Neural progenitor cell (in vitro differentiated cells): ENCODE measurements around the gene MYLK2. TPM values are rescaled to one million over a fixed set of nuclear protein-coding genes. Genes with fewer than 3 reads are reported as not detected.

Experiments
- DNase-seq: peaks from one replicate; pipeline ENCODE4 v3.0.0-alpha.2; 2016; ENCODE audit warnings: low spot score
- H2AFZ ChIP-seq: fragments of 200-600 bp; sonication (generic); replicated peaks from 2 replicates; pipeline ENCODE4 v1.6.1; 2016; ENCODE audit warnings: antibody characterized with exemption
- H3F3A ChIP-seq: fragments of 200-600 bp; sonication (generic); 2 replicates; pipeline ENCODE4 v1.6.1; 2016; ENCODE audit warnings: antibody characterized with exemption, low read depth
- H3K27ac ChIP-seq: fragments of 200-600 bp; sonication (generic); 2 replicates; pipeline ENCODE4 v1.5.1; 2016; ENCODE audit warnings: mild to moderate bottlenecking
- H3K27me3 ChIP-seq: fragments of 200-600 bp; sonication (generic); 2 replicates; pipeline ENCODE4 v1.6.1; 2016; ENCODE audit warnings: mild to moderate bottlenecking, moderate library complexity
- H3K36me3 ChIP-seq: fragments of 200-600 bp; sonication (generic); 2 replicates; pipeline ENCODE4 v1.5.1; 2016
- H3K4me1 ChIP-seq: fragments of 200-600 bp; sonication (generic); 2 replicates; pipeline ENCODE4 v1.6.1; 2016; ENCODE audit warnings: mixed run types
- H3K4me2 ChIP-seq: fragments of 200-600 bp; sonication (generic); 2 replicates; pipeline ENCODE4 v1.6.1; 2016
- H3K4me3 ChIP-seq: fragments of 200-600 bp; sonication (generic); 2 replicates; pipeline ENCODE4 v1.5.1; 2016
- H3K79me2 ChIP-seq: fragments of 200-600 bp; sonication (generic); 2 replicates; pipeline ENCODE4 v1.6.1; 2016; ENCODE audit warnings: low read depth
- H3K9ac ChIP-seq: fragments of 200-600 bp; sonication (generic); 2 replicates; pipeline ENCODE4 v1.6.1; 2016
- H3K9me3 ChIP-seq: fragments of 200-600 bp; sonication (generic); 2 replicates; pipeline ENCODE4 v1.5.1; 2016; ENCODE audit warnings: low read depth
- H4K20me1 ChIP-seq: fragments of 200-600 bp; sonication (generic); 2 replicates; pipeline ENCODE4 v1.6.1; 2016; ENCODE audit warnings: low read depth
- H3K27ac Mint-ChIP-seq: 3 replicates; pipeline ENCODE4 v1.8.0; 2021; ENCODE audit warnings: mixed read lengths
- H3K27me3 Mint-ChIP-seq: 2 replicates; pipeline ENCODE4 v1.8.0; 2022; ENCODE audit warnings: low read depth, mild to moderate bottlenecking, inconsistent platforms, moderate library complexity, mixed read lengths; ENCODE audit not compliant: insufficient read depth
- H3K36me3 Mint-ChIP-seq: 3 replicates; pipeline ENCODE4 v1.8.0; 2021; ENCODE audit warnings: mixed read lengths
- H3K4me1 Mint-ChIP-seq: 3 replicates; pipeline ENCODE4 v1.8.0; 2021; ENCODE audit warnings: mixed read lengths
- H3K4me3 Mint-ChIP-seq: 3 replicates; pipeline ENCODE4 v1.8.0; 2021; ENCODE audit warnings: mild to moderate bottlenecking, moderate library complexity, mixed read lengths
- H3K9me3 Mint-ChIP-seq: 3 replicates; pipeline ENCODE4 v1.8.0; 2020; ENCODE audit warnings: mixed read lengths
- CTCF ChIP-seq: fragments of 200-600 bp; sonication (generic); IDR thresholded peaks from 2 replicates; pipeline ENCODE4 v1.5.1; 2017; ENCODE audit warnings: antibody characterized with exemption, mild to moderate bottlenecking
- EZH2 ChIP-seq: fragments of 200-600 bp; sonication (generic); IDR thresholded peaks from 2 replicates; pipeline ENCODE4 v1.6.1; 2017; ENCODE audit warnings: antibody characterized with exemption, mild to moderate bottlenecking, moderate library complexity
- EZH2phosphoT487 ChIP-seq: fragments of 200-600 bp; sonication (generic); IDR thresholded peaks from 2 replicates; pipeline ENCODE4 v1.6.1; 2017; ENCODE audit warnings: antibody characterized with exemption
- total RNA-seq: library from RNA; depleted of rRNA; stranded (reverse); fragments of >200 nt; gene quantifications from 2 replicates; pipeline ENCODE4 v1.2.3, GENCODE V29; 2015; ENCODE audit warnings: low replicate concordance

MYLK2 gene
- total RNA-seq, 1 donor from 2014 or later, result not detected

- no peaks in the 10 kb centered on the region for H3K9me3 ChIP-seq
- Mint-ChIP-seq H3K4me1 (peaks cover 5% of the 10 kb centered on the region), H3K27me3 (no peaks in the 10 kb centered on the region), H3K27ac (no peak overlapping the region), H3K36me3 (peaks cover 31% of the 10 kb centered on the region), H3K9me3 (no peaks in the 10 kb centered on the region), H3K4me3 (no peak overlapping the region)
- TF ChIP-seq EZH2phosphoT487 (no peak), EZH2 (no peak), CTCF (no peak)
- no peaks in the 10 kb centered on the region for H3K79me2 ChIP-seq
- no peak overlapping the region for H2AFZ ChIP-seq
- peak overlapping the region; percentile 1 for H3K27ac ChIP-seq
- no peaks in the 10 kb centered on the region for H3K27me3 ChIP-seq
- no peak for DNase-seq
- H3K4me2 ChIP-seq, result no peak overlapping the region
- H3K4me3 ChIP-seq, result no peak overlapping the region
- H3F3A ChIP-seq, result peaks cover 8% of the 10 kb centered on the region
- peaks cover 14% of the 10 kb centered on the region for H3K36me3 ChIP-seq
- H4K20me1 ChIP-seq, result no peaks in the 10 kb centered on the region
- H3K4me1 ChIP-seq, result no peaks in the 10 kb centered on the region
- H3K9ac ChIP-seq, result no peak overlapping the region
Measured at GRCh38 chr20:31803552-31804291, 15.4 kb upstream of the MYLK2 start.

GRCh38 chr20:31806564-31807355, 12.4 kb upstream of the MYLK2 start:
- H3K36me3 Mint-ChIP-seq, result peaks cover 15% of the 10 kb centered on the region
- H3K27me3 Mint-ChIP-seq, result no peaks in the 10 kb centered on the region
- no peaks in the 10 kb centered on the region for H3K9me3 Mint-ChIP-seq
- H3K9me3 ChIP-seq, result no peaks in the 10 kb centered on the region
- H3K9ac ChIP-seq, result no peak overlapping the region
- no peak overlapping the region for H2AFZ ChIP-seq
- DNase-seq, result no peak
- H3K4me1 Mint-ChIP-seq, result peaks cover 20% of the 10 kb centered on the region
- no peak overlapping the region for H3K27ac ChIP-seq
- no peak overlapping the region for H3K27ac Mint-ChIP-seq
- TF ChIP-seq CTCF (no peak), EZH2 (no peak), EZH2phosphoT487 (no peak)
- H3K4me3 Mint-ChIP-seq, result no peak overlapping the region
- peaks cover 8% of the 10 kb centered on the region for H3F3A ChIP-seq
- no peak overlapping the region for H3K4me3 ChIP-seq
- no peak overlapping the region for H3K4me2 ChIP-seq
- H3K36me3 ChIP-seq, result no peaks in the 10 kb centered on the region
- H3K4me1 ChIP-seq, result no peaks in the 10 kb centered on the region
- H3K79me2 ChIP-seq, result no peaks in the 10 kb centered on the region
- H3K27me3 ChIP-seq, result no peaks in the 10 kb centered on the region
- no peaks in the 10 kb centered on the region for H4K20me1 ChIP-seq

GRCh38 chr20:31808481-31808880, 10.7 kb upstream of the MYLK2 start:
- TF ChIP-seq EZH2 (no peak), EZH2phosphoT487 (no peak), CTCF (no peak)

More at GRCh38 chr20:31808481-31808880, 10.7 kb upstream of the MYLK2 start:
- no peaks in the 10 kb centered on the region for H3K79me2 ChIP-seq
- Mint-ChIP-seq H3K4me3 (no peak overlapping the region), H3K36me3 (peaks cover 11% of the 10 kb centered on the region), H3K27ac (no peak overlapping the region), H3K27me3 (no peaks in the 10 kb centered on the region), H3K4me1 (peaks cover 20% of the 10 kb centered on the region), H3K9me3 (no peaks in the 10 kb centered on the region)
- H3K27me3 ChIP-seq, result no peaks in the 10 kb centered on the region
- DNase-seq, result no peak
- no peak overlapping the region for H3K4me3 ChIP-seq
- H3K36me3 ChIP-seq, result no peaks in the 10 kb centered on the region
- peaks cover under 1% of the 10 kb centered on the region for H3F3A ChIP-seq
- H3K4me2 ChIP-seq, result no peak overlapping the region
- no peak overlapping the region for H3K9ac ChIP-seq
- H3K4me1 ChIP-seq, result no peaks in the 10 kb centered on the region
- H4K20me1 ChIP-seq, result no peaks in the 10 kb centered on the region
- H3K27ac ChIP-seq, result no peak overlapping the region
- H2AFZ ChIP-seq, result no peak overlapping the region
- no peaks in the 10 kb centered on the region for H3K9me3 ChIP-seq
